HG03378 (cell line): ENCODE measurements around the gene OPA1.

ENCODE experiments used
- ATAC-seq: cut with Tn5 transposase; IDR thresholded peaks from one replicate; pipeline ENCODE4 v1.9.1; 2021; ENCODE audit warnings: mild to moderate bottlenecking, moderate library complexity; ENCODE audit not compliant: unreplicated experiment

OPA1 gene

GRCh38 chr3:193640728-193641439 lies 47.9 kb downstream of the OPA1 start:
- no peak for ATAC-seq

GRCh38 chr3:193641440-193641775 lies 48.4 kb downstream of the OPA1 start:
- ATAC-seq: no peak

- ATAC-seq: no peak
Observed at GRCh38 chr3:193645806-193646205, 52.8 kb downstream of the OPA1 start.

GRCh38 chr3:193648542-193649076 lies 55.6 kb downstream of the OPA1 start:
- ATAC-seq: no peak

GRCh38 chr3:193650585-193650984 lies 57.6 kb downstream of the OPA1 start:
- no peak for ATAC-seq

GRCh38 chr3:193655831-193656433 lies 62.9 kb downstream of the OPA1 start:
- no peak for ATAC-seq

DNA sequence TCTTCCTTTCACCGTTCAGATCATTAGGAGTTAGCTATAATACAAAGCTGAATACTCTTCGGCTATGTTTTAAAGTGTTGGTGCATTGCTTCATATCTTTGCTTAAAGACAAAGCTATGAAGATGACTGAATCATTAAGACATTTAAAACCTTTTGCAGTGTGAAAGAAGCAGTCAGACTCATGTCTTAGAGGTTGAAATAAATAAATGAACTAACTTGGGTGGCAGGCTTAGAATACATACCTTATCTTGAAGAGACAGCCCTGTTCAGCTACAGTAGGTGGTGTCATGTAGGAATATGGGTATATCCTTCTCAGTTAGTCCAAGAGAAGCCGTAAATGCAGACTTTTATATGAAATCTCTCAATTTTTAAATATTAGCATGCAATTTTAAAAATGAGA lies 63.4 kb downstream of the OPA1 start:
- ATAC-seq: no peak

GRCh38 chr3:193656878-193657282 lies 63.9 kb downstream of the OPA1 start:
- no peak for ATAC-seq

GRCh38 chr3:193660171-193660570 lies 67.2 kb downstream of the OPA1 start:
- no peak for ATAC-seq

GRCh38 chr3:193660698-193661411 lies 67.8 kb downstream of the OPA1 start:
- no peak for ATAC-seq

- no peak for ATAC-seq
Observed at GRCh38 chr3:193662757-193663322, 69.8 kb downstream of the OPA1 start.

GRCh38 chr3:193665370-193665989 lies 72.5 kb downstream of the OPA1 start:
- ATAC-seq: no peak

DNA sequence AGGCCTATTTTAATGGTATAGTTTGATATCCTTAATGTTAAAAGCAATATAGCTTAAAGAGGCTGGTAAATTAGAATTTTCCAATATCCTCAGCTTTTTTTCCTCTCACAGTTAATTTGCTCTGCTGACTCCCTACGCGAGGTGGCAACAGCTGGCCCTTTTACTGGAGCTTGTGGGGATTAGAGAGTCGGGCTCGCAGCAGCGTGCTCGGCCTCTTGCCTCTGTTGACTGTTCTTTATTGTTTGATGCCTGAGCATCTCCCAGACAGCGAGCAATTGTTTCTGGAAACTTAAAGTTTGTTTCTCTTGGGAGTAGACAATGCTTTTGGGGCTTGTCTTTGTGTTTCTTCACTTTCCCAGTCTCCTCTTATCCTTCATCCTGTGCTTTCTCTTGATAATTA lies 80.8 kb downstream of the OPA1 start:
- no peak for ATAC-seq

- ATAC-seq: no peak
Observed at GRCh38 chr3:193674714-193675113, 81.7 kb downstream of the OPA1 start.

GRCh38 chr3:193677734-193678133 lies 84.7 kb downstream of the OPA1 start:
- ATAC-seq: no peak

DNA sequence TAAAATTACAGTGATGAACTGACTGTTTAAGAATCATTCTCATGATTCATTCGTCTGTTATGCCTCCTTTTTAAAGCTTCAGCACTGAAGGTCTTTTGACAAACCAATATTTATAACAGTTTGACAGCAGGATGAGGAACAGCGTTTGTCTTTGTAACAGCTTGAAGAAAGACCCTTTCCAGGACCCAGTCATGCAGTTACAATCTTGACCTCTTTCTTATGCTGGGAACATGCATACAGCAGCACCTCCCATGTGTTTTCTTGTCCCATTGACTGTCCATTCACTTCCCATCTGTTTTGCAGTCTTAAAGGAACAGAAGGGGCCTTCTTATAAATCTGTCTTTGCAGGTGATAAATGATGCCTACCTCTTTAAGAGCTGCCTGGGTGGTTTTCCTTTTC lies 87.2 kb downstream of the OPA1 start:
- ATAC-seq: no peak

DNA sequence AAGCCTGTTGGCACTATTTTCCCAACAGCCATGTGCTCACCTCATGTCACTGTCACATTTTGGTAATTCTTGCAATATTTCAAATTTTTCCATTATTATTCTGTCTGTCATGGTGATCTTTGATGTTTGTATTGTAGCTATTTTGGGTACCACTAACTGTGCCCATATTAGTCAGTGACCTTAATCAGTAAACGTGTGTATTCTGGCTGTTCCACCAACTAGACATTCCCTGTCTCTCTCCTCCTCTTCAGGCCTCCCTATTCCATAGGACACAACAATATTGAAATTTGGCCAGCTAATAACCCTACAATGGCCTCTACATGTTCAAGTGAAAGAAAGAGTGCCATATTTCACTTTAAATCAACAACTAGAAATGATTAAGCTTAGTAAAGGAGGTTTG lies 88.6 kb downstream of the OPA1 start:
- ATAC-seq: no peak

DNA sequence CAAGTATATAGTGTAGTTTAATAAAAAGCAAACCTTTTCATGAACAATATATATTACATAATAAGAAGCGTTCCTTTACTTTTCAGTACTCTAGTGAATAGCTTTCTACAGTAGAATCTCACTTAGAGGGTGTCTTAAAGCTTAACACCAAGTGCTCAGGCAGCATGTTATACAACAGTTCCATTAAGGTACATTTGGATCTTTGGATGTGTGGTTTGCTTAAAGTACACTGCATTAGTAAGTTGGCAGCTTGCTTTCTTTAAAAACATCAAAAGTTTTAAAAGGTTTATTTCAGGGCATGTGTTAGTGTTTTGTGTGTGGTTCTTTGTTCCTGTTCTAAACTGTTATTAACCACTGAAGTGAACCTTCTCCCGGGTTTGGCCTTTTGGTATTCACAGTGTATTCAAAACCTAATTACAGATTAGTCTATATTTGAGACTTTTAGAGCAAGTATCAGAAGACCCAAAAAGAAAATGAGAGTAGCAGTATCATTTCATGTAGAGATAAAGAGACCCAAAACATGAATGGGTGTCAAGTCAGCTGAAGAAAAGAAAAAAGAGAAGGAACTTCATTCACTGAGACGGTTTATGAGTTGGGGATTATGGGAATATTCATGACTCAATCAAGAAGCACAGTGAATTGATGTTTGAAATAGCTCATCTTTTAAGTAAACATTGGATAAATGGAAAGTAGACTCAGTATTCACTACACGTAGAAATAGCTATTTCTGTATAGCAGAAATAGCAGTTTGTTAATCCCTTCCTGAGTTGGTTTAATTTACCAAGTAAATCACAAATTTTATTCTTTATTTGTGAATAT lies 93.9 kb downstream of the OPA1 start:
- ATAC-seq: no peak

- no peak for ATAC-seq
Observed at GRCh38 chr3:193688834-193689714, 96.1 kb downstream of the OPA1 start.
